Stimulated activated CD4-positive, alpha-beta T cell treated with anti-CD3 and anti-CD28 coated beads, Interleukin-4, amount 100 ng/mL, for 24 hours (primary cell): ENCODE results near the gene SPAG5.

ENCODE experiments used
- DNase-seq: peaks from one replicate; pipeline ENCODE4 v3.0.0-alpha.2; 2020

Gene SPAG5

GRCh38 chr17:28570716-28571360 is 28.0 kb downstream of the SPAG5 start:
- DNase-seq, result peak; percentile 57

- DNase-seq, result no peak
Measured at GRCh38 chr17:28569446-28569845, 29.4 kb downstream of the SPAG5 start.

- no peak for DNase-seq
Measured at GRCh38 chr17:28567604-28568003, 31.2 kb downstream of the SPAG5 start.

- DNase-seq, result no peak
Measured at GRCh38 chr17:28563475-28563874, 35.4 kb downstream of the SPAG5 start.

- DNase-seq, result no peak
Measured at GRCh38 chr17:28555022-28555421, 43.8 kb downstream of the SPAG5 start.

GRCh38 chr17:28554565-28554964 is 44.3 kb downstream of the SPAG5 start:
- no peak for DNase-seq

- DNase-seq, result no peak
Measured at GRCh38 chr17:28553000-28553505, 45.8 kb downstream of the SPAG5 start.

- peak; percentile 74 for DNase-seq
Measured at GRCh38 chr17:28552176-28552999, 46.4 kb downstream of the SPAG5 start, which contains the start of gene UNC119. Gene UNC119 (minus strand): TSS chr17:28552624. CDS start chr17:28552557, 67 bp downstream.

GRCh38 chr17:28551421-28552175 is 47.2 kb downstream of the SPAG5 start:
- DNase-seq, result no peak

- DNase-seq, result no peak
Measured at GRCh38 chr17:28550858-28551257, 48.0 kb downstream of the SPAG5 start.

GRCh38 chr17:28549236-28550132 is 49.3 kb downstream of the SPAG5 start:
- DNase-seq, result peak; percentile 51

GRCh38 chr17:28548417-28549130 is 50.3 kb downstream of the SPAG5 start:
- DNase-seq, result no peak

GRCh38 chr17:28547623-28548416 is 51.0 kb downstream of the SPAG5 start:
- DNase-seq, result peak; percentile 72

GRCh38 chr17:28547096-28547622 is 51.7 kb downstream of the SPAG5 start:
- DNase-seq, result no peak

GRCh38 chr17:28545787-28546415 is 52.9 kb downstream of the SPAG5 start:
- DNase-seq, result no peak

- DNase-seq, result no peak
Measured at GRCh38 chr17:28545141-28545503, 53.7 kb downstream of the SPAG5 start.

GRCh38 chr17:28544402-28545140 is 54.3 kb downstream of the SPAG5 start:
- no peak for DNase-seq

GRCh38 chr17:28541439-28541838 is 57.4 kb downstream of the SPAG5 start:
- no peak for DNase-seq

GRCh38 chr17:28540231-28540630 is 58.6 kb downstream of the SPAG5 start:
- no peak for DNase-seq
